Pulmonary artery endothelial cell (primary cell): ENCODE results near the gene NFATC3. TPM values are rescaled to one million over a fixed set of nuclear protein-coding genes. Genes with fewer than 3 reads are reported as not detected.

Source experiments
- DNase-seq: peaks from one replicate; pipeline ENCODE4 v3.0.0-alpha.2; 2011; ENCODE audit warnings: low read depth, low spot score
- total RNA-seq: library from RNA; depleted of rRNA; stranded (reverse); fragments of >200 nt; gene quantifications from 2 replicates; pipeline ENCODE4 v1.2.3, GENCODE V29; 2014

Gene NFATC3
- total RNA-seq, 1 donor from 2014 or later: 11.0 TPM

- DNase-seq: peak; percentile 79
These were observed 160.0 kb downstream of the NFATC3 start, which contains the start of gene PLA2G15 for GRCh38 chr16:68244903-68245853. Gene PLA2G15, plus strand, starts transcription at chr16:68245373. Its CDS starts 54 bp downstream, at chr16:68245427.

GRCh38 chr16:68246121-68246520, 161.0 kb downstream of the NFATC3 start:
- no peak for DNase-seq

- no peak for DNase-seq
These were observed 161.5 kb downstream of the NFATC3 start for GRCh38 chr16:68246666-68247065.

GRCh38 chr16:68247400-68247799, 162.2 kb downstream of the NFATC3 start:
- no peak for DNase-seq

- no peak for DNase-seq
These were observed 162.8 kb downstream of the NFATC3 start for GRCh38 chr16:68247932-68248331.

GRCh38 chr16:68249371-68249770, 164.2 kb downstream of the NFATC3 start:
- no peak for DNase-seq

- DNase-seq: no peak
These were observed 165.8 kb downstream of the NFATC3 start for GRCh38 chr16:68250951-68251350.

- DNase-seq: no peak
These were observed 166.7 kb downstream of the NFATC3 start for GRCh38 chr16:68251832-68252231.

GRCh38 chr16:68252383-68252782, 167.2 kb downstream of the NFATC3 start:
- no peak for DNase-seq

GRCh38 chr16:68253721-68254120, 168.6 kb downstream of the NFATC3 start:
- no peak for DNase-seq

GRCh38 chr16:68255712-68256111, 170.5 kb downstream of the NFATC3 start:
- DNase-seq: no peak

- DNase-seq: no peak
These were observed 172.2 kb downstream of the NFATC3 start for GRCh38 chr16:68257251-68257905.

GRCh38 chr16:68257906-68258800, 173.0 kb downstream of the NFATC3 start:
- no peak for DNase-seq

GRCh38 chr16:68259007-68259825, 174.0 kb downstream of the NFATC3 start:
- no peak for DNase-seq

- DNase-seq: no peak
These were observed 178.5 kb downstream of the NFATC3 start for GRCh38 chr16:68263559-68264127.

- no peak for DNase-seq
These were observed 179.2 kb downstream of the NFATC3 start, which contains the start of gene SLC7A6 for GRCh38 chr16:68264128-68265077. Gene SLC7A6, plus strand, starts transcription at chr16:68264526. Its CDS starts 10,201 bp downstream, at chr16:68274727.

- no peak for DNase-seq
These were observed 180.1 kb downstream of the NFATC3 start for GRCh38 chr16:68265078-68265920.
